ENCODE results near the gene CACNG4. TPM values are rescaled to one million over a fixed set of nuclear protein-coding genes. Genes with fewer than 3 reads are reported as not detected.
"Not testable (repeated sequence)": the region's sequence is repeated elsewhere in the genome, so short reads cannot be mapped to it uniquely, and the experiment has no call there.

Gene CACNG4
- total and polyA plus RNA-seq, 4 donors, result not detected

DNA sequence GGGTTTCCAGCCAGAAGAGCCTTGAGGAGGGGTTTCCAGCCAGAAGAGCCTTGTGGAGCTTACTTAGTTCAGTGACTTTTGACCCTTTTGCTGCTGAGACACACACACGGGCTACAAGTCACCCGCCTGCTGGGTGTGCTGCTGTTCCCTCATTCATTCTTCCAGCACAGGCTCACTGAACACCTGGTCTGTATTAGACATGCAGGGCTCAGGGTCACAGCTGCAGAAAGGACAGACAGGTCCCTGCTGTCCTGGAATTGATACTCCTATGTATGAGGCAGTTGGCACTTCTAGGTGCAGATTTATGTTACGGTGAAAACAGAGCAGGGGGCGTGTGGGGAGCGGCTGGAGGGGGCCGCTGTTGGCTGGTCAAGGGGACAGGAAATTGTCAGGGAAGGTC, 6.8 kb downstream of the CACNG4 start:
- Histone ChIP-seq H3K4me3 (ENCODE audit: low read length in 2 of 2) (no peak overlapping the region), H3K36me3 (ENCODE audit: control insufficient read depth in 1 of 2, insufficient read depth in 2 of 2, low read length in 1 of 2) (no peaks in the 10 kb centered on the region), H3K27ac (ENCODE audit: low read depth in 1 of 2, low read length in 2 of 2) (no peak overlapping the region), H3K9me3 (ENCODE audit: control insufficient read depth, low read length) (no peaks in the 10 kb centered on the region), H3K27me3 (ENCODE audit: control insufficient read depth in 1 of 2, insufficient read depth in 2 of 2, low read length in 1 of 2) (no peaks in the 10 kb centered on the region), H3K4me1 (ENCODE audit: control insufficient read depth in 1 of 2, insufficient read depth in 2 of 2, low read length in 2 of 2) (no peaks in the 10 kb centered on the region)
- ATAC-seq (ENCODE audit: low FRiP score) (no peak), DNase-seq (no peak)
- WGBS, 2 donors, result 95 to 96% methylated on average over 6 of the region's 6 CpGs
- intact Hi-C loops (cut with DNase I), result no loop called here

GRCh38 chr17:66971730-66972441, 7.4 kb downstream of the CACNG4 start:
- Histone ChIP-seq H3K4me3 (ENCODE audit: low read length in 2 of 2) (no peak overlapping the region), H3K27ac (ENCODE audit: low read depth in 1 of 2, low read length in 2 of 2) (no peak overlapping the region), H3K4me1 (ENCODE audit: control insufficient read depth in 1 of 2, insufficient read depth in 2 of 2, low read length in 2 of 2) (no peaks in the 10 kb centered on the region), H3K27me3 (ENCODE audit: control insufficient read depth in 1 of 2, insufficient read depth in 2 of 2, low read length in 1 of 2) (no peaks in the 10 kb centered on the region), H3K9me3 (ENCODE audit: control insufficient read depth, low read length) (no peaks in the 10 kb centered on the region), H3K36me3 (ENCODE audit: control insufficient read depth in 1 of 2, insufficient read depth in 2 of 2, low read length in 1 of 2) (no peaks in the 10 kb centered on the region)
- intact Hi-C loops (cut with DNase I), result no loop called here
- ATAC-seq (ENCODE audit: low FRiP score) (no peak), DNase-seq (no peak)
- 93 to 95% methylated on average over 15 of the region's 15 CpGs for WGBS, 2 donors

DNA sequence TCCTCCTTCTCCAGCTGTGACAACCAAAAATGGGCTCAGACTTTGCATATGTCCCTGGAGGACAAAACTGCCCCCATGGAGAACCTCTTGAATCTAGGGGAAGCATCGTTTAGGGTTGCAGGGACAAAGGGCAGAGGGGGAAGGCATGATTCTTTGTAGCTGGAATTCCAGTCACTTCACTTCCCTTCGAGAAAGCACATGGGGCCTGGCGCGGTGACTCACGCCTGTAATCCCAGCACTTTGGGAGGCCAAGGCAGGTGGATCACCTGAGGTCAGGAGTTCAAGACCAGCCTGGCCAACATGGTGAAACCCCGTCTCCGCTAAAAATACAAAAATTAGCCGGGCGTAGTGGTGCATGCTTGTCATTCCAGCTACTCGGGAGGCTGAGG, 7.9 kb downstream of the CACNG4 start:
- intact Hi-C loops (cut with DNase I); ATAC-seq (ENCODE audit: low FRiP score); H3K9me3 ChIP-seq (ENCODE audit: control insufficient read depth, low read length); DNase-seq; H3K27ac ChIP-seq (ENCODE audit: low read depth in 1 of 2, low read length in 2 of 2); H3K27me3 ChIP-seq (ENCODE audit: control insufficient read depth in 1 of 2, insufficient read depth in 2 of 2, low read length in 1 of 2); H3K4me3 ChIP-seq (ENCODE audit: low read length in 2 of 2); H3K36me3 ChIP-seq (ENCODE audit: control insufficient read depth in 1 of 2, insufficient read depth in 2 of 2, low read length in 1 of 2); H3K4me1 ChIP-seq (ENCODE audit: control insufficient read depth in 1 of 2, insufficient read depth in 2 of 2, low read length in 2 of 2): not testable (repeated sequence)
- 84 to 86% methylated on average over 10 of the region's 10 CpGs for WGBS, 2 donors

DNA sequence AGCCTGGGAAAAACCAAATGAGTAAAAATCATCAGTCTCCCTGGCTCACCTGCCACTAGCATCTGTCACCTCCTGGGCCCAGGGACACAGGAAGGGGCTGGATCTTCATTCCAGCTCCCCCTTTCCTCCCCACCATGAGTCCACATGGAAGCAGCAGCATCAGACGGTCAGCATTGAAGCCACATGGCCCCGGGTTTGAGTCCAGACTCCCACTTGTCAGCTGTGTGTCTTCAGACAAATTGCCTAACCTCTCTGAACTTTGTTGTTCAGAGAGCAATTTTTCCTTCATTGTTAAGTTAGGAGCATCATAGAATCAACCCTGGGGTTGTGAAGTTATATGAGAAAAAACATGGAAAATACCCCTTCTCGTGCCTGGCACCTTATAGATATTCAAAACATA, 10.7 kb downstream of the CACNG4 start:
- DNase-seq (no peak), ATAC-seq (ENCODE audit: low FRiP score) (no peak)
- Histone ChIP-seq H3K4me3 (ENCODE audit: low read length in 2 of 2) (no peak overlapping the region), H3K36me3 (ENCODE audit: control insufficient read depth in 1 of 2, insufficient read depth in 2 of 2, low read length in 1 of 2) (no peaks in the 10 kb centered on the region), H3K9me3 (ENCODE audit: control insufficient read depth, low read length) (no peaks in the 10 kb centered on the region), H3K4me1 (ENCODE audit: control insufficient read depth in 1 of 2, insufficient read depth in 2 of 2, low read length in 2 of 2) (no peaks in the 10 kb centered on the region), H3K27ac (ENCODE audit: low read depth in 1 of 2, low read length in 2 of 2) (no peak overlapping the region), H3K27me3 (ENCODE audit: control insufficient read depth in 1 of 2, insufficient read depth in 2 of 2, low read length in 1 of 2) (peaks cover 0 to 2% of the 10 kb centered on the region in 2 donors)
- intact Hi-C loops (cut with DNase I), result no loop called here
- 91 to 92% methylated on average over 3 of the region's 3 CpGs for WGBS, 2 donors

DNA sequence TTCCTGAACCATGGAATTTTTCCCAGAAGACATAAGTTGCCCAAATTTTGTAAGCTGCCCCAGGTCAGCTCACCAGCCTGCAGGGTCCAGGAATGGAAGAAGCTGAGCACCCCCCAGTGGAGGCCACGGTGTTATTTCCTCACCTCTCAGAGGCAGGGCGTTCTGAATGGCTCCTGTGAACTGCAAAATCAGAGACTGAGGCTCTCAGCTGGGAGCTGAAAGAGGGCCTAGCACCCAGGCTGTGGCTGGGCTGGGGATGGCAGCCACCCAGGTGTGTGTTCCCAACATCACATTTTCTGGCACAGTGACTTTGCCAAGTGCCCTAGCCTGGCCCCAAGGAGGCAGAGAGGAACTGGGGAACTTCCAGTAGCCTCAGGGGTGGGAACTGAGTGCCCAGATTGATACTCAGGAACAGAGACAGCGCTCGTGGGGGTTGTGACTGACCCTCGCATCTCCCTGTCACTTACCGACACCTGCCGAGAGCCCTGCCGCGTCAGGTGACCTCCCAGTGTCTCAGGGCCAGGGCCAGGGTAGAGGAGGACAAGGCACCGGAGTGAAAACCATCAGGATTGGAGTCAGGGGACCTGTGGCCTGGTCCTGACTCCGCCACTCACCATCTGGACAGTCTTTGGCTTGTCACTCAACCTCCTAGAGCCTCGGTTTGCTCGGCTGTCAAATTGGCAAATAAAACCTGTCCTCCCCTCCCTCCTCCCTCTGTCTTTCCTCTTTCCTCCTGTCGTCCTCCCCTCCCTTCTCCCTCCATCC, 11.3 kb downstream of the CACNG4 start:
- Histone ChIP-seq H3K27ac (ENCODE audit: low read depth in 1 of 2, low read length in 2 of 2) (no peak overlapping the region), H3K4me3 (ENCODE audit: low read length in 2 of 2) (no peak overlapping the region), H3K9me3 (ENCODE audit: control insufficient read depth, low read length) (no peaks in the 10 kb centered on the region), H3K27me3 (ENCODE audit: control insufficient read depth in 1 of 2, insufficient read depth in 2 of 2, low read length in 1 of 2) (peaks cover 0 to 2% of the 10 kb centered on the region in 2 donors), H3K36me3 (ENCODE audit: control insufficient read depth in 1 of 2, insufficient read depth in 2 of 2, low read length in 1 of 2) (no peaks in the 10 kb centered on the region), H3K4me1 (ENCODE audit: control insufficient read depth in 1 of 2, insufficient read depth in 2 of 2, low read length in 2 of 2) (no peaks in the 10 kb centered on the region)
- no peak for ATAC-seq (ENCODE audit: low FRiP score)
- WGBS, 2 donors, result 75 to 79% methylated on average over 14 of the region's 14 CpGs
- intact Hi-C loops (cut with DNase I), result no loop called here
- no peak for DNase-seq

DNA sequence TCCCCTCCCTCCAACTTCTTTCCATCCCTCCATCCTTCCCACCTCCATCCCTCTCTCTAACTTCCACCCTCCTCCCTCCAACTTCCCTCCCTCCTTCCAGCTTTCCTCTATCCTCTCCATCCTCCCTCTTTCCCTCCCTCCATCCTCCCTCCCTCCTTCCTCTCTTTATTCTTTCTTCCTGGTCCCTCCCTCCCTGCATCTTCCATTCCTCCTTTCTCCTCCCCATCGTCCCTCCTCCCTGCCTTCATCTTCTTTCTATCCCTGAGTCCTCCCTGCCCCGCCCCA, 11.8 kb downstream of the CACNG4 start:
- no peak for ATAC-seq (ENCODE audit: low FRiP score)
- H3K4me3 ChIP-seq (ENCODE audit: low read length in 2 of 2), result no peak overlapping the region
- no peak for DNase-seq
- H3K27ac ChIP-seq (ENCODE audit: low read depth in 1 of 2, low read length in 2 of 2), result no peak overlapping the region
- peaks cover 0 to 2% of the 10 kb centered on the region in 2 donors for H3K27me3 ChIP-seq (ENCODE audit: control insufficient read depth in 1 of 2, insufficient read depth in 2 of 2, low read length in 1 of 2)
- H3K4me1 ChIP-seq (ENCODE audit: control insufficient read depth in 1 of 2, insufficient read depth in 2 of 2, low read length in 2 of 2), result no peaks in the 10 kb centered on the region
- H3K36me3 ChIP-seq (ENCODE audit: control insufficient read depth in 1 of 2, insufficient read depth in 2 of 2, low read length in 1 of 2), result no peaks in the 10 kb centered on the region
- intact Hi-C loops (cut with DNase I), result no loop called here
- WGBS, 2 donors, result 70 to 77% methylated on average over 2 of the region's 2 CpGs
- H3K9me3 ChIP-seq (ENCODE audit: control insufficient read depth, low read length), result no peaks in the 10 kb centered on the region

DNA sequence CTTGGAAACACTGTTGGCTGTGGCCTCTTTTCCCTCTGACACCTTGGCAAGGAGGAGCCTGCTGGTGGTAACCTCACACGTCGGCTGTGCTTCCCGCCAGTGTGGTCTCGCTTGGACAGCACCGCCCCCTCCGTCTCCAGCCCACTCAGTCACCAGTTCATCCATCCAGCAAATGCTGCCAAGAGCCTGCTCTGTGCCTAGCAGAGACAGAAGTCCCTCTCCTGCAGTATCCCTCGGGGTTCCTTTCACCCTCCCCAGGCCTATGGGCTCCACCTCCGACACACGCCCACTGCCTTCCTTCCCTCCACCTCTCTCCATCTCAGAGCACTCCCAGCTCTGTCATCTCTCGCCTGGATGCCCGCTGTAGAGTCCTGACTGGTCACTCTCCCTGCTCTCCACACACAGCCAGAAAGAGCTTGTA, 12.3 kb downstream of the CACNG4 start:
- intact Hi-C loops (cut with DNase I), result no loop called here
- ATAC-seq (ENCODE audit: low FRiP score), result no peak
- H3K9me3 ChIP-seq (ENCODE audit: control insufficient read depth, low read length), result no peaks in the 10 kb centered on the region
- no peak overlapping the region for H3K4me3 ChIP-seq (ENCODE audit: low read length in 2 of 2)
- DNase-seq, result no peak
- no peaks in the 10 kb centered on the region for H3K36me3 ChIP-seq (ENCODE audit: control insufficient read depth in 1 of 2, insufficient read depth in 2 of 2, low read length in 1 of 2)
- 23 to 25% methylated on average over 11 of the region's 11 CpGs for WGBS, 2 donors
- H3K4me1 ChIP-seq (ENCODE audit: control insufficient read depth in 1 of 2, insufficient read depth in 2 of 2, low read length in 2 of 2), result no peaks in the 10 kb centered on the region
- H3K27ac ChIP-seq (ENCODE audit: low read depth in 1 of 2, low read length in 2 of 2), result no peak overlapping the region
- peaks cover 0 to 2% of the 10 kb centered on the region in 2 donors for H3K27me3 ChIP-seq (ENCODE audit: control insufficient read depth in 1 of 2, insufficient read depth in 2 of 2, low read length in 1 of 2)

- Histone ChIP-seq H3K27ac (ENCODE audit: low read depth in 1 of 2, low read length in 2 of 2) (no peak overlapping the region), H3K27me3 (ENCODE audit: control insufficient read depth in 1 of 2, insufficient read depth in 2 of 2, low read length in 1 of 2) (peaks cover 0 to 2% of the 10 kb centered on the region in 2 donors), H3K4me3 (ENCODE audit: low read length in 2 of 2) (no peak overlapping the region), H3K9me3 (ENCODE audit: control insufficient read depth, low read length) (no peaks in the 10 kb centered on the region), H3K36me3 (ENCODE audit: control insufficient read depth in 1 of 2, insufficient read depth in 2 of 2, low read length in 1 of 2) (no peaks in the 10 kb centered on the region), H3K4me1 (ENCODE audit: control insufficient read depth in 1 of 2, insufficient read depth in 2 of 2, low read length in 2 of 2) (no peaks in the 10 kb centered on the region)
- DNase-seq, result no peak
- WGBS, 2 donors, result 31 to 38% methylated on average over 19 of the region's 19 CpGs
- no peak for ATAC-seq (ENCODE audit: low FRiP score)
- intact Hi-C loops (cut with DNase I), result no loop called here
These were observed 14.1 kb downstream of the CACNG4 start for GRCh38 chr17:66978514-66979061.

DNA sequence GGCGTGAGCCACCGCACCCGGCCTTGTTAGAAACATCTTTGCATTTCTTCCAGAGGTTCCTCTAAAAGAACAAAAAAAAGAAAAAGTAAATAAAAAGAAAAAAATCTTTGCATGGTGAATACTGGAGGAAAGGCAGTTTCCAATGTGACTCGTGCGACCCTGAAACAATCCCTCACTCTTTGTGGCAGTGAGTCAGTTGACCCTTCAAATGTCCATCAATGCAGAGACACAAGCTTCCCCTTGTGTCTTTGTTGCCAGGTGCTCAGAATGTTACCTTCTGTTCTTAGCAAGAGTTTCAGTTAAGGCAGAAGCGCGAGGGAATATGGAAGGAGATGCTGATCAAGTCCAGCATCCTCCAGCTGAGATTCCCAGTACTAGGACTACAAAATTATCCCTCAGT, 16.4 kb downstream of the CACNG4 start:
- ATAC-seq (ENCODE audit: low FRiP score), result no peak
- intact Hi-C loops (cut with DNase I), result no loop called here

More for the DNA sequence above, 16.4 kb downstream of the CACNG4 start:
- Histone ChIP-seq H3K27ac (ENCODE audit: low read depth in 1 of 2, low read length in 2 of 2) (no peak overlapping the region), H3K4me1 (ENCODE audit: control insufficient read depth in 1 of 2, insufficient read depth in 2 of 2, low read length in 2 of 2) (no peaks in the 10 kb centered on the region), H3K4me3 (ENCODE audit: low read length in 2 of 2) (no peak overlapping the region), H3K9me3 (ENCODE audit: control insufficient read depth, low read length) (no peaks in the 10 kb centered on the region), H3K36me3 (ENCODE audit: control insufficient read depth in 1 of 2, insufficient read depth in 2 of 2, low read length in 1 of 2) (no peaks in the 10 kb centered on the region), H3K27me3 (ENCODE audit: control insufficient read depth in 1 of 2, insufficient read depth in 2 of 2, low read length in 1 of 2) (peaks cover 0 to 2% of the 10 kb centered on the region in 2 donors)
- 89 to 96% methylated on average over 7 of the region's 7 CpGs for WGBS, 2 donors
- no peak for DNase-seq

Data from aorta (tissue), 5 donors.